DND-41 (cell line): ENCODE results near the gene PKHD1.

ENCODE experiments used
- ATAC-seq: fragments of 200-7000 bp; cut with Tn5 transposase; 3 replicates; pipeline ENCODE4 v1.9.1; 2021; ENCODE audit warnings: low read depth; ENCODE audit not compliant: insufficient read depth
- DNase-seq: peaks from one replicate; pipeline ENCODE4 v3.0.0-alpha.2; 2020
- H2AFZ ChIP-seq: 2 replicates; pipeline ENCODE4 v1.6.0; 2012; ENCODE audit warnings: low read depth, low read length
- H3K27ac ChIP-seq: 2 replicates; pipeline ENCODE4 v1.5.1; 2012; ENCODE audit warnings: low read length, inconsistent platforms
- H3K27me3 ChIP-seq: fragments of 200-600 bp; sonication (generic); 2 replicates; pipeline ENCODE4 v1.6.0; 2012; ENCODE audit warnings: low read length, mild to moderate bottlenecking, inconsistent platforms; ENCODE audit not compliant: insufficient read depth, poor library complexity
- H3K36me3 ChIP-seq: 2 replicates; pipeline ENCODE4 v1.5.1; 2012; ENCODE audit warnings: low read length, inconsistent platforms; ENCODE audit not compliant: insufficient read depth
- H3K4me1 ChIP-seq: 2 replicates; pipeline ENCODE4 v1.5.1; 2012; ENCODE audit warnings: mild to moderate bottlenecking, low read length; ENCODE audit not compliant: insufficient read depth
- H3K4me2 ChIP-seq: 2 replicates; pipeline ENCODE4 v1.6.0; 2012; ENCODE audit warnings: mild to moderate bottlenecking, moderate library complexity, low read length, inconsistent platforms; ENCODE audit not compliant: insufficient read depth
- H3K4me3 ChIP-seq, 2 experiments: fragments of 200-600 bp in 1 of 2; shearing (Covaris generic) in 1 of 2; 2 replicates each; pipeline ENCODE4 v1.5.1; 2012 to 2016; ENCODE audit warnings: inconsistent platforms in 2 of 2, low read length in 2 of 2, mild to moderate bottlenecking in 2 of 2, low read depth in 1 of 2, moderate library complexity in 1 of 2
- H3K79me2 ChIP-seq: 2 replicates; pipeline ENCODE4 v1.6.0; 2012; ENCODE audit warnings: low read length, inconsistent platforms; ENCODE audit not compliant: insufficient read depth
- H3K9ac ChIP-seq: 2 replicates; pipeline ENCODE4 v1.6.0; 2012; ENCODE audit warnings: low read depth, mild to moderate bottlenecking, inconsistent platforms, low read length, moderate library complexity
- H3K9me3 ChIP-seq: 2 replicates; pipeline ENCODE4 v1.5.1; 2012; ENCODE audit warnings: low read length, moderate library complexity, mild to moderate bottlenecking, inconsistent platforms; ENCODE audit not compliant: insufficient read depth, severe bottlenecking
- H4K20me1 ChIP-seq: 2 replicates; pipeline ENCODE4 v1.6.0; 2012; ENCODE audit warnings: low read length; ENCODE audit not compliant: insufficient read depth
- CTCF ChIP-seq: IDR thresholded peaks from 2 replicates; pipeline ENCODE4 v1.5.1; 2012; ENCODE audit warnings: borderline replicate concordance, low read length, moderate library complexity, mild to moderate bottlenecking; ENCODE audit not compliant: poor library complexity, severe bottlenecking; ENCODE audit errors: extremely low read depth
- EZH2 ChIP-seq: IDR thresholded peaks from 3 replicates; pipeline ENCODE4 v1.6.1; 2012; ENCODE audit warnings: borderline replicate concordance, low read depth, mild to moderate bottlenecking, moderate library complexity, low read length, inconsistent platforms; ENCODE audit not compliant: severe bottlenecking

The PKHD1 gene

GRCh38 chr6:51777618-51778017 lies 309.8 kb downstream of the PKHD1 start:
- Histone ChIP-seq H3K9ac (no peak overlapping the region), H2AFZ (no peak overlapping the region), H3K4me1 (no peaks in the 10 kb centered on the region), H3K27me3 (no peaks in the 10 kb centered on the region), H3K4me2 (no peak overlapping the region), H3K4me3 (no peak overlapping the region), H3K36me3 (no peaks in the 10 kb centered on the region), H4K20me1 (no peaks in the 10 kb centered on the region), H3K9me3 (no peaks in the 10 kb centered on the region), H3K27ac (no peak overlapping the region), H3K79me2 (no peaks in the 10 kb centered on the region)
- TF ChIP-seq EZH2: no peak
- TF ChIP-seq CTCF: no peak
- DNase-seq (no peak), ATAC-seq (no peak)

- Histone ChIP-seq H3K36me3 (no peaks in the 10 kb centered on the region), H3K79me2 (no peaks in the 10 kb centered on the region), H3K9me3 (no peaks in the 10 kb centered on the region), H3K27ac (no peak overlapping the region), H3K4me3 (no peak overlapping the region), H2AFZ (no peak overlapping the region), H3K4me2 (no peak overlapping the region), H4K20me1 (no peaks in the 10 kb centered on the region), H3K9ac (no peak overlapping the region), H3K27me3 (no peaks in the 10 kb centered on the region), H3K4me1 (no peaks in the 10 kb centered on the region)
- no peak for TF ChIP-seq EZH2
- TF ChIP-seq CTCF: no peak
- ATAC-seq: no peak
- DNase-seq: no peak
These were observed 311.2 kb downstream of the PKHD1 start for GRCh38 chr6:51775942-51776860.

- H3K27me3 ChIP-seq: no peaks in the 10 kb centered on the region
- H3K36me3 ChIP-seq: no peaks in the 10 kb centered on the region
- DNase-seq (no peak), ATAC-seq (no peak)
- no peaks in the 10 kb centered on the region for H3K4me1 ChIP-seq
- TF ChIP-seq EZH2: no peak
- TF ChIP-seq CTCF: no peak
- H3K4me2 ChIP-seq: no peak overlapping the region
- no peak overlapping the region for H3K4me3 ChIP-seq
- no peak overlapping the region for H3K9ac ChIP-seq
- H3K9me3 ChIP-seq: peaks cover 5% of the 10 kb centered on the region
- H3K79me2 ChIP-seq: no peaks in the 10 kb centered on the region
- no peak overlapping the region for H2AFZ ChIP-seq
- no peak overlapping the region for H3K27ac ChIP-seq
- no peaks in the 10 kb centered on the region for H4K20me1 ChIP-seq
These were observed 319.3 kb downstream of the PKHD1 start for GRCh38 chr6:51768087-51768486.
